GM19372 (cell line): ENCODE measurements around the gene SSR3.
"Not testable (repeated sequence)": the region's sequence is repeated elsewhere in the genome, so short reads cannot be mapped to it uniquely, and the experiment has no call there.

Source experiments
- ATAC-seq: cut with Tn5 transposase; IDR thresholded peaks from one replicate; pipeline ENCODE4 v1.9.1; 2021; ENCODE audit warnings: mild to moderate bottlenecking, low read depth, moderate library complexity; ENCODE audit not compliant: unreplicated experiment

The SSR3 gene

DNA sequence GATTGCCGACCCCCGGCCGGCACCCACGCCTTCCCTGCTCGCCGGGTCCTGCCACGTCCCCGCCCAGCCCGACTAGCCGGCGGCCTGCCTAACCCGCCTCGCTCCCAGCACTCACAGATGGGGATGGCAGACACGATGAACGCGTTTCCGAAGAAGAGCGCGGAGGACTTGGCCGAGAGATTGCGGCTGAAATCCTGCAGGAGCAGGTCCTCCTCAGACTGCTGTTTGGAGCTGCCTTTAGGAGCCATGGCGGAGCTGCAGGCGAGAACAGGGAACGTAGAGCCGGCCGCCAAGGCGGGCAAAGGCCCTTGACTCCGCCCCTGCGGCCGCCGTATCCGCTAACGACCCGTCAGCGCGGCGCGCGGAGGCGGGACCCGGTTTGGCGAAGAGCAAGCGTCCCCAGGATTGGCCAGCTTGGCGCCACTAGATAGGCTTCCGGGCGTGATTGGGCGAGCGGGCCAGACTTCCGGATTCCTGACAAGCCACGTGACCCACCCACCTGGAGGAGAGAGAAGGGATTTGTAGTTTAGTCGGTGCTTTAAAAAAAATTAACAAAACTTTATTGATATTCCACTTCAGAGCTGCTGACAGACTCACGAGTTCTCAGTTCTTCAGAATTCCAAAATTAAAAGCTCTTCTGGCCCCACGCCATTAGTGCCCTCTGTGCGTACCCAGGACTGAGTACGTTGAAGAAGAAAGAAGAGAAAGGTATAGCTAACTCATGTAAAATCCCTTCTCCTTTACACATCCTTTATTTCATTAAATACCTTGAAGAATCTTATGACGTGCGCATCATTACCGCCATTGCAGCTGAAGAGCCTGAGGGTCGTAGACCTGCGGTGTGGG is at the start of gene SSR3:
SSR3 (minus strand) TSS at position 276 of the 846 bp plus-strand sequence; CDS start at position 248, 28 bp downstream.
- peak; percentile 99 for ATAC-seq

- no peak for ATAC-seq
These were observed 49.2 kb upstream of the SSR3 start for GRCh38 chr3:156604064-156604641.

GRCh38 chr3:156603379-156604017 is 48.6 kb upstream of the SSR3 start:
- ATAC-seq, result no peak

GRCh38 chr3:156602424-156602823 is 47.5 kb upstream of the SSR3 start:
- ATAC-seq, result no peak

- ATAC-seq, result no peak
These were observed 46.6 kb upstream of the SSR3 start for GRCh38 chr3:156601497-156601896.

DNA sequence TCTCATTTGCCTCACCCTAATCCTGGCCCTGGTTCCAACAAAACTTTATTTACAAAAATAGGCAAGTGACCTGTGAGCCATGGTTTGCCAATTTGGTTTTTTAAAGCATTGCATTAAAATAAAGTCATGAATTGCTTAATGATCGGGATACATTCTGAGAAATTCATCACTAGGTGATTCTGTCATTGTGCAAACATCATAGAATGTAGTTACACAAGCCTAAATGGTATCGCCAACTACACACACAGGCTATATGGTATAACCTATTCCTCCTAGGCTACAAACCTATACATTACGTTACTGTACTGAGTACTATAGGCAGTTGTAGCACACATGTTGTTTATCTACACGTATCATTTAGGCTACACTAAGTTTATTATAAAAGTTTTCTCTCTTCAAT is 45.9 kb upstream of the SSR3 start:
- ATAC-seq, result no peak

DNA sequence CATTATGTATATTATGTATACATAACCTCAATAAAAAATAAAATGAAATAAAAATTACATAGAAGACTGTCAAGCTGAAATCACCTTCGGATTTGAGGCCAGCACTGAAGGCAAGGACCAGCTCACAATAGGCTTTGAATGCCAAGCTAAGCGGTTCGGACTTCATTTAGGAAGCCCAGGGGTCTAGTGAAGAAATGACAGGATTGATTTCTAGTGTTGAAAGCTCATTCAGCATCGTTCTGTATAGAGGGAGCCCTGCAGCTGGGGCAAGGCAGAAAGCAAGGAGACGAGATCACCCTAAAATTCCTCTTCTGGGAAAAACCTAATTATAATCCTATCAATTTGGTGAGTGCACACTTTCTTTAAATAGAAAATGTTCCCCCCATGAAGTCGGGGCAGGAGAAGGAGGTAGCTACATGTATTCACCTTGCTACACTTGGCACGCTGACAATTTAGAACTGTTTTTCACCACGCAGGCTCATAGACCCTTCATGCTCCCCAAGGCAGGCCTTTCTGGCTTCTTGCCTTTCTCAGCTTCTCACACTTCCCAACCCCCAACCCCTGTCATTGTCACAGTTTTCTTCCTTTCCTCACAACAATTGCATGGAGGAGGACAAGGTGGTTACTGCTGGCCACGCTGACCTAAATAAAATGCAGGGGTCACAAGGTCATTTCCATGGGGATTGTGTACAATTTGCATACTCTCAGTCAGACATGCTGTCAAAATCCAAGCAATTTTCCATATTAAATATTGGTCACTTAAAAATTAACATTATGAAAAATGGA is 44.4 kb upstream of the SSR3 start:
- no peak for ATAC-seq

- no peak for ATAC-seq
These were observed 43.5 kb upstream of the SSR3 start for GRCh38 chr3:156598413-156598812.

DNA sequence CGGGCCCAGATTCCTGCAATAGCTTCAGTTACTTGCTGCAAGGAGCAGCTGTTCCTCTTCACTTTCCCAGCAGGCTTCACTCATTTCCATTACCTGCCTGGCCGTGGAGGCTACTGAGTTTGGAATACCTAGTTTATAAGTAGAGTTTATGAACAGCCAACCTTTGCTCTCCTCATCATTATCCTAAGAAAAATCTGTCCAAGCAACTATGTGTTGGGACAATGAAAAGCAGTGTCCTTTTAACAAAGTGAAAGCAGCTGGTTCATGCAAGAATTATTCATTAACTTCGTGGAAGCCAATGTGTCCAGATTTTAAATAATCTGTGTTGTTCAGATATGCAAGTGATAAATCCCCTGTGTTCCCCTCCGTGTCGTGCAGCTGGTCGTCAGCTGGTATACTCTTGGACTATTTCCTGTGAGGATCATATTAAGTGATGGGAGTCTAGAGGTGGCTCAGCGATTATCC is 39.3 kb upstream of the SSR3 start:
- no peak for ATAC-seq

GRCh38 chr3:156593814-156594213 is 38.9 kb upstream of the SSR3 start:
- ATAC-seq, result no peak

- not testable (repeated sequence) for ATAC-seq
These were observed 34.9 kb upstream of the SSR3 start for GRCh38 chr3:156589806-156590205.

DNA sequence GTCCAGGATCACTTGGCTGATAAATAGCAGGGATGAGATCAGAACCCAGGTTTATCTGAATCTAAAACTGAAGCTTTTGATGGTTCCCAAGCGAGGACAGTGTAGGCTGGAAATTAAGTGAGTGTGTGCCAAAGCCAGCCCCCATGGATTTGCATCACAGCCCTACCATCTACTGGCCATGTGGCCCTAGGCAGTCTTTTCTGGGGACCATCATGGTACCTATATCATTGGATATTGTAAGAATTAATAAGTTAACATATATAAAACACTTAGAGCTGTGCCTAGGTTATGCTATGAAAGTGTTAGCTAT is 32.8 kb upstream of the SSR3 start:
- no peak for ATAC-seq

DNA sequence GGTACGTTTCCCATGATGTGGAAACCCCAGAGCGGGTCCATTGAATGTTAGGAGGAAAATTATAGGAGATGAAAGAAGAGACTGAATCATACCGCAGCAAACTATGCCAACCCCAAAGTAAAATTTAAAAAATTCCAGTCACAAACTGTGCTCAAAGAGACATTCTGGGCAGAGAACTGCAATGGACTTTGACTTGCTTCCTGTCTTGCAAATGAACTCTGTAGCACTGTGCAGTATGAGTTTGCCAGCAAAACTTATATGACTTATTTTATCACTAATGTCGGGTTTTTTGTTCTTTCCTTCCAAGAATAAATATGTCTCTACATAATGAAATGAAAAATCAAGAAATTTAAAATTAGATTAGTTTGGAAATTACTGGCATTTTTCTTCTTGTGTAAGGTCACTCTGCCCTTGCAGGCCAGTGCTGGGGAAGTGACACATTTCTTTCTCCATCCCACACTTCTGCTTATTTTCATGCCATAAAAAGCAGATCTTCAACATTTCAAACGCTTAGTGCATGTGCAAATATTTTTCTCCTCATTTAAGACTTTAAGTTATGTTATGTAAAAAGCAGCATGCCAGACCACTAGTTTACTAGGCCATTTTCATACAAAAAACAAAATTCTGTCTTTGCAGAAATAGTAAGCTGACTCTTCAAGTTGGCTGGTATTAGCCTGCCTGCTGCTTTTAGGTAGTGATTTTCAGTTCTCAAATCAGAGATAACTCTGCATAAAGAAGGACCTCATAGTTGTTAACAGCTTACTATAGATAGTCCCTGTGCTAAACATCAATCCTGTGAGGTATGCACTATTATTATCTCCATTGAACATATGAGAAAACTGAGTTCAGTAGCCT is 32.2 kb upstream of the SSR3 start:
- no peak for ATAC-seq

DNA sequence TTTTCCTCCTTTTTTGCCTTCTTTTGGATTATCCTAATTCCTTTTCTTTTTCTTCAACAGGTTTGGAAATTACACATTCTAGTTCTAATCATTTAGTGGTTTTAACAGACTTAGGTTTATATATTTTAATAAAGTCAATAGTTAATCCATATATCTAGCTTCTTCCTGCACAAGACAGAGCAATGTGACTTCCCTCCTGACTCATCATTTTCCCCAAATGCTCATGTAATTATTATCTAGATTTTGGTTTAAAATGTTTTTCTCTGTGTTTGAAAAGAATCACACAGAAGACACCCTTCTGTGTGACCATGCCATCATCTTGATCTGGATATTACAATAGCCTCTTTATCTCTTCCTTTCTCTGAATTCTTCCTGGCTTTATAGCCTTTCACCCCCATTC is 28.6 kb upstream of the SSR3 start:
- ATAC-seq, result no peak

- peak; percentile 50 for ATAC-seq
These were observed 27.7 kb upstream of the SSR3 start for GRCh38 chr3:156582532-156583183.

DNA sequence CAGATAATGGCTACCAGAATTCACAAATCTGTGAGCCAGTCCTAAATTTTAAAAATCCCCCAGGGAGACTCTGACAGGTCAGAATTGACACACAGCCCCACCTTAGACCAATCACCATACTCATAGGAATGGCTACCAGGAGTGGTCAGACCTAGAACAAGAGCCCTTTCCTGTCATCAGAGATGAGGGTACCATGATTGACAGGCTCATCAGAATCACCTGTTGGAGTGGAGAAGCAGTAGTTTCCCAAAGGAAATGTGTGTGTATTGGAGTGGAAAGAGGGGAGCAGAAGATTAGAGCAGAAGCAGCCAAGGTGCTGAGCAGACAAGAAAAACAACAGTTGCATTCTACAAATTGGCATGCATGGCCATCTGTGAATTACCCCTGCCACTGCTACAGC is 27.0 kb upstream of the SSR3 start:
- ATAC-seq, result no peak

DNA sequence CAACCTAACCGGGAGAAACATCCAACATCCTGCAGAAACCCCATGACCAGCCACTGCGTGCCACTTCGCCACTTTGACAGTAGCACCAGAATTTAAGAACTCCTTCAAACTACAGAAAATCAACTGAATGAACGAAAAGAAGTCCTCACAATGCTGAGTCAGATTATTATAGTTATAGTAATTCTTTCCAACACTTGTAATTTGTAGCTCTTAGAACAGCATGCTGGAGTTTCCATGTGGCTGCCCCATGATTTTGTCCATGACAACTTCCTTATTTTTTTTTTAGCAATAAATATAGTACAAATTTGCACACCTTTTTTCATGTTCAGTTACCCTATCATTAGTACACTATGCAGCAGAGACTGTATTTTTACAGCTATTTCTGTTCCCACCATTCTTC is 26.1 kb upstream of the SSR3 start:
- no peak for ATAC-seq

- ATAC-seq, result no peak
These were observed 24.5 kb upstream of the SSR3 start for GRCh38 chr3:156579427-156579851.

DNA sequence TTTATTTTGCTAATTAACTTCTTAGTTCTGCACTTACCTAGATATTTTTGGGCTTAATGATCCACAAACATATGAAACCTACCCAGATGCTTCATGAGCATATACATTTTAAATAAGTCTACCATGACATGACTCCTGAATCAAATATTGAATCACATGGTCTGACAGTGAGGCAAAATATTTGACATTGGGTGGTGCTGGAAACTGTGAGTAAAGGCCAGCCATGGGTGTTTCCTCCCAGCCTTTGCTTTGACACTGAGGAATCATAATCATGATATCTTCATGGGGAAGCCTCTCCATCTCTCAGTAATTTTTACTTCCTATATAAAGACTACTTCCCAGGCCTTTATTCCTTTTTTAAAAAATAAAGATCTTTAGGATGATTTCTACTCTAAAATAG is 22.8 kb upstream of the SSR3 start:
- ATAC-seq, result no peak
